SK-N-SH (cell line): ENCODE results near the gene FAM131C.

Source experiments
- NRF1 ChIP-seq: IDR thresholded peaks from 2 replicates; pipeline ENCODE4 v1.6.1; 2012; ENCODE audit warnings: low read depth, mild to moderate bottlenecking, low read length
- POLR2AphosphoS5 ChIP-seq: IDR thresholded peaks from 2 replicates; pipeline ENCODE4 v1.6.1; 2012; ENCODE audit warnings: low read depth, low read length
- TAF1 ChIP-seq: IDR thresholded peaks from 2 replicates; pipeline ENCODE4 v1.6.1; 2012; ENCODE audit warnings: low read depth, mild to moderate bottlenecking, low read length, moderate library complexity, borderline replicate concordance
- TF ChIP-seq, protein P1 (sequence below): fragments of 200-600 bp; sonication (generic); IDR thresholded peaks from 2 replicates; pipeline ENCODE4 v1.6.1; 2017; ENCODE audit warnings: antibody characterized with exemption, mild to moderate bottlenecking, moderate library complexity
- TF ChIP-seq, protein P2 (sequence below): IDR thresholded peaks from 2 replicates; pipeline ENCODE4 v1.4.0; 2012; ENCODE audit warnings: low read depth, borderline replicate concordance

DNA sequence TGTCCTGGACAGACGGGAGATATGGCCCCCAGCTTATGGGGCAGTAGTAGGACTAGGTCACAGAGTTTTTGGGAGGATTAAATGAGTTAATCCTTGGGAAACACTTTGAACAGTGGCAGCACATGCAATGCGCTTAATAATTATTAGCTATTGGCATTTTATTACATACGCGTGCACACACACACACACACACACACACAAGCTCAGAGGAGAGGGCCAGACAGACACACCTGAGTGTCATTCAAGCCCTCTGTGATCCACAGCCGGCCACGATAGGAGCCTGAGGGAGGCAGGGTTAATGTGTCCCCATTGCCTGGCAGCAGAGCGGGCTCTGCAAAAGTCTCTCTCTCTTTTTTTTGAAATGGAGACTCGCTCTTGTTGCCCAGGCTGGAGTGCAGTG, 44.5 kb upstream of the FAM131C start:
- TF ChIP-seq POLR2AphosphoS5 (no peak), NRF1 (no peak), TAF1 (no peak)
- TF ChIP-seq, protein P1, sequence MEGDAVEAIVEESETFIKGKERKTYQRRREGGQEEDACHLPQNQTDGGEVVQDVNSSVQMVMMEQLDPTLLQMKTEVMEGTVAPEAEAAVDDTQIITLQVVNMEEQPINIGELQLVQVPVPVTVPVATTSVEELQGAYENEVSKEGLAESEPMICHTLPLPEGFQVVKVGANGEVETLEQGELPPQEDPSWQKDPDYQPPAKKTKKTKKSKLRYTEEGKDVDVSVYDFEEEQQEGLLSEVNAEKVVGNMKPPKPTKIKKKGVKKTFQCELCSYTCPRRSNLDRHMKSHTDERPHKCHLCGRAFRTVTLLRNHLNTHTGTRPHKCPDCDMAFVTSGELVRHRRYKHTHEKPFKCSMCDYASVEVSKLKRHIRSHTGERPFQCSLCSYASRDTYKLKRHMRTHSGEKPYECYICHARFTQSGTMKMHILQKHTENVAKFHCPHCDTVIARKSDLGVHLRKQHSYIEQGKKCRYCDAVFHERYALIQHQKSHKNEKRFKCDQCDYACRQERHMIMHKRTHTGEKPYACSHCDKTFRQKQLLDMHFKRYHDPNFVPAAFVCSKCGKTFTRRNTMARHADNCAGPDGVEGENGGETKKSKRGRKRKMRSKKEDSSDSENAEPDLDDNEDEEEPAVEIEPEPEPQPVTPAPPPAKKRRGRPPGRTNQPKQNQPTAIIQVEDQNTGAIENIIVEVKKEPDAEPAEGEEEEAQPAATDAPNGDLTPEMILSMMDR = no peak
- TF ChIP-seq, protein P2, sequence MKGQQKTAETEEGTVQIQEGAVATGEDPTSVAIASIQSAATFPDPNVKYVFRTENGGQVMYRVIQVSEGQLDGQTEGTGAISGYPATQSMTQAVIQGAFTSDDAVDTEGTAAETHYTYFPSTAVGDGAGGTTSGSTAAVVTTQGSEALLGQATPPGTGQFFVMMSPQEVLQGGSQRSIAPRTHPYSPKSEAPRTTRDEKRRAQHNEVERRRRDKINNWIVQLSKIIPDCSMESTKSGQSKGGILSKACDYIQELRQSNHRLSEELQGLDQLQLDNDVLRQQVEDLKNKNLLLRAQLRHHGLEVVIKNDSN = no peak
